Measurements from ENCODE around the gene CYTH4.

Gene CYTH4

GRCh38 chr22:37291559-37292298 lies 9.4 kb downstream of the CYTH4 start:
- DNase-seq (ENCODE audit: low read depth): no peak

GRCh38 chr22:37292641-37293040 lies 10.3 kb downstream of the CYTH4 start:
- DNase-seq (ENCODE audit: low read depth): no peak

GRCh38 chr22:37293172-37293571 lies 10.9 kb downstream of the CYTH4 start:
- no peak for DNase-seq (ENCODE audit: low read depth)

- DNase-seq (ENCODE audit: low read depth): no peak
Observed at GRCh38 chr22:37294747-37295146, 12.4 kb downstream of the CYTH4 start.

GRCh38 chr22:37295213-37295886 lies 13.0 kb downstream of the CYTH4 start:
- no peak for DNase-seq (ENCODE audit: low read depth)

- no peak for DNase-seq (ENCODE audit: low read depth)
Observed at GRCh38 chr22:37295946-37296345, 13.6 kb downstream of the CYTH4 start.

GRCh38 chr22:37298748-37299495 lies 16.6 kb downstream of the CYTH4 start:
- DNase-seq (ENCODE audit: low read depth): no peak

- DNase-seq (ENCODE audit: low read depth): no peak
Observed at GRCh38 chr22:37299969-37300509, 17.7 kb downstream of the CYTH4 start.

GRCh38 chr22:37300551-37301017 lies 18.3 kb downstream of the CYTH4 start:
- DNase-seq (ENCODE audit: low read depth): no peak

GRCh38 chr22:37301144-37301830 lies 19.0 kb downstream of the CYTH4 start:
- no peak for DNase-seq (ENCODE audit: low read depth)

- DNase-seq (ENCODE audit: low read depth): no peak
Observed at GRCh38 chr22:37302674-37303555, 20.6 kb downstream of the CYTH4 start.

GRCh38 chr22:37303821-37304274 lies 21.5 kb downstream of the CYTH4 start:
- peak; percentile 53 for DNase-seq (ENCODE audit: low read depth)

GRCh38 chr22:37304595-37305343 lies 22.5 kb downstream of the CYTH4 start:
- no peak for DNase-seq (ENCODE audit: low read depth)

- DNase-seq (ENCODE audit: low read depth): no peak
Observed at GRCh38 chr22:37305887-37306286, 23.6 kb downstream of the CYTH4 start.

GRCh38 chr22:37306494-37306829 lies 24.2 kb downstream of the CYTH4 start:
- no peak for DNase-seq (ENCODE audit: low read depth)

- no peak for DNase-seq (ENCODE audit: low read depth)
Observed at GRCh38 chr22:37308385-37309200, 26.3 kb downstream of the CYTH4 start.

GRCh38 chr22:37309211-37310074 lies 27.1 kb downstream of the CYTH4 start:
- DNase-seq (ENCODE audit: low read depth): no peak

- no peak for DNase-seq (ENCODE audit: low read depth)
Observed at GRCh38 chr22:37310075-37310606, 27.8 kb downstream of the CYTH4 start.

All from stimulated activated CD8-positive, alpha-beta memory T cell treated with anti-CD3 and anti-CD28 coated beads, Interleukin-12 subunit alpha, Interleukin-12 subunit beta, amount 100 ng/mL, for 4 hours (primary cell).